Right lobe of liver (tissue), 6 donors: ENCODE measurements around the gene LLCFC1. TPM values are rescaled to one million over a fixed set of nuclear protein-coding genes. Genes with fewer than 3 reads are reported as not detected.

ENCODE experiments used
- ATAC-seq, 4 donors: fragments of 200-7000 bp; cut with Tn5 transposase; one replicate each; pipeline ENCODE4 v1.9.1; 2020; ENCODE audit warnings: mild to moderate bottlenecking in 4 of 4, moderate library complexity in 4 of 4
- DNase-seq, 3 donors: peaks; one replicate each; pipeline ENCODE4 v3.0.0-alpha.2; 2020
- H3K27ac ChIP-seq, 3 donors: fragments of 200-600 bp; one replicate each; pipeline ENCODE4 v1.8.0; 2022
- H3K27me3 ChIP-seq, 2 donors: fragments of 200-600 bp; one replicate each; pipeline ENCODE4 v1.8.0; 2022
- H3K36me3 ChIP-seq, 4 donors: fragments of 200-600 bp; sonication (generic) in 1 of 4; one replicate each; pipeline versions ENCODE4 v1.5.1 to v1.8.0; 2017 to 2022; ENCODE audit warnings: control low read depth in 1 of 4
- H3K4me1 ChIP-seq, 4 donors: fragments of 200-600 bp; sonication (generic) in 1 of 4; one replicate each; pipeline versions ENCODE4 v1.5.1 to v1.8.0; 2017 to 2022; ENCODE audit warnings: control low read depth in 1 of 4
- H3K4me3 ChIP-seq, 3 donors: fragments of 200-600 bp; one replicate each; pipeline ENCODE4 v1.8.0; 2022
- H3K9me3 ChIP-seq, 4 donors: fragments of 200-600 bp; sonication (generic) in 1 of 4; one replicate each; pipeline versions ENCODE4 v1.5.1 to v1.8.0; 2017 to 2022; ENCODE audit warnings: control low read depth in 1 of 4
- POLR2A ChIP-seq: fragments of 450-650 bp; IDR thresholded peaks from one replicate; pipeline ENCODE4 v1.6.1; 2017; ENCODE audit warnings: antibody characterized with exemption, mild to moderate bottlenecking
- WGBS: methylation state at CpG from one replicate; pipeline ENCODE4 v1.1.6; 2018; ENCODE audit warnings: low coverage, low lambda C conversion rate; ENCODE audit not compliant: insufficient coverage; ENCODE audit errors: missing lambda C conversion rate; 5-methylcytosine and 5-hydroxymethylcytosine counted together
- intact Hi-C, 2 donors: fragments of 100-400 bp; cut with DNase I; formaldehyde crosslinking; loops; one replicate each; pipeline versions ENCODE4 v1.11.2 to v1.14.1; 2022
- total RNA-seq, 6 experiments: library from RNA; depleted of rRNA in 2 of 6; stranded (reverse); fragments of >200 nt in 2 of 6; fragmentation: NEBNext Ultra II Directional in 3 of 6; extraction: Animal tissue kit (Norgen Biotek cat#: 25700) in 3 of 6; gene quantifications; one replicate each; pipeline versions ENCODE4 v1.1.0 to v1.2.4, GENCODE V29; 2016 to 2023
- TF ChIP-seq, protein P1 (sequence below), 4 donors: fragments of 200-600 bp in 3 of 4; fragments of 450-650 bp in 1 of 4; IDR thresholded peaks; one replicate each; pipeline versions ENCODE4 v1.5.1 to v1.8.0; 2016 to 2022; ENCODE audit warnings: antibody characterized with exemption in 4 of 4, mild to moderate bottlenecking in 2 of 4
- donor health status: DM: no; HTN: yes; CAD: no.
- donor health status: DM: no; HTN: no; CAD: no.
- donor health status: DM: no; HTN: no; CAD: no.
- donor health status: DM: no; HTN: yes; CAD: no.
- donor health status: DM: no; HTN: yes; CAD: no.

The LLCFC1 gene
- total RNA-seq, 6 experiments from 2014 or later = not detected

- DNase-seq (no peak), ATAC-seq (peak; percentile 47 to 77 (median 62))
- H3K27me3 ChIP-seq = no peaks in the 10 kb centered on the region
- intact Hi-C loops = no loop called here
- H3K4me3 ChIP-seq = no peak overlapping the region
- H3K27ac ChIP-seq = peak overlapping the region in 1 of 3 donors; percentile 33
- H3K36me3 ChIP-seq = no peaks in the 10 kb centered on the region
- no peaks in the 10 kb centered on the region for H3K9me3 ChIP-seq
- 35% methylated on average over 7 of the region's 7 CpGs for WGBS
- no peak for TF ChIP-seq POLR2A
- TF ChIP-seq, protein P1, sequence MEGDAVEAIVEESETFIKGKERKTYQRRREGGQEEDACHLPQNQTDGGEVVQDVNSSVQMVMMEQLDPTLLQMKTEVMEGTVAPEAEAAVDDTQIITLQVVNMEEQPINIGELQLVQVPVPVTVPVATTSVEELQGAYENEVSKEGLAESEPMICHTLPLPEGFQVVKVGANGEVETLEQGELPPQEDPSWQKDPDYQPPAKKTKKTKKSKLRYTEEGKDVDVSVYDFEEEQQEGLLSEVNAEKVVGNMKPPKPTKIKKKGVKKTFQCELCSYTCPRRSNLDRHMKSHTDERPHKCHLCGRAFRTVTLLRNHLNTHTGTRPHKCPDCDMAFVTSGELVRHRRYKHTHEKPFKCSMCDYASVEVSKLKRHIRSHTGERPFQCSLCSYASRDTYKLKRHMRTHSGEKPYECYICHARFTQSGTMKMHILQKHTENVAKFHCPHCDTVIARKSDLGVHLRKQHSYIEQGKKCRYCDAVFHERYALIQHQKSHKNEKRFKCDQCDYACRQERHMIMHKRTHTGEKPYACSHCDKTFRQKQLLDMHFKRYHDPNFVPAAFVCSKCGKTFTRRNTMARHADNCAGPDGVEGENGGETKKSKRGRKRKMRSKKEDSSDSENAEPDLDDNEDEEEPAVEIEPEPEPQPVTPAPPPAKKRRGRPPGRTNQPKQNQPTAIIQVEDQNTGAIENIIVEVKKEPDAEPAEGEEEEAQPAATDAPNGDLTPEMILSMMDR (IDR thresholded peaks at IDR 0.05) = no peak
- H3K4me1 ChIP-seq = no peaks in the 10 kb centered on the region
These were observed 12.1 kb upstream of the LLCFC1 start for GRCh38 chr7:142927085-142927745.

- intact Hi-C loops = no loop called here
- H3K9me3 ChIP-seq = no peaks in the 10 kb centered on the region
- H3K4me1 ChIP-seq = no peaks in the 10 kb centered on the region
- 64% methylated on average over 3 of the region's 8 CpGs for WGBS
- H3K4me3 ChIP-seq = no peak overlapping the region
- H3K27me3 ChIP-seq = no peaks in the 10 kb centered on the region
- no peak for TF ChIP-seq POLR2A
- TF ChIP-seq, protein P1 (IDR thresholded peaks at IDR 0.05) = no peak
- peak overlapping the region in 2 of 3 donors; percentile 10 to 33 for H3K27ac ChIP-seq
- no peaks in the 10 kb centered on the region for H3K36me3 ChIP-seq
- DNase-seq (no peak), ATAC-seq (no peak)
These were observed 11.3 kb upstream of the LLCFC1 start for GRCh38 chr7:142927949-142928348.

DNA sequence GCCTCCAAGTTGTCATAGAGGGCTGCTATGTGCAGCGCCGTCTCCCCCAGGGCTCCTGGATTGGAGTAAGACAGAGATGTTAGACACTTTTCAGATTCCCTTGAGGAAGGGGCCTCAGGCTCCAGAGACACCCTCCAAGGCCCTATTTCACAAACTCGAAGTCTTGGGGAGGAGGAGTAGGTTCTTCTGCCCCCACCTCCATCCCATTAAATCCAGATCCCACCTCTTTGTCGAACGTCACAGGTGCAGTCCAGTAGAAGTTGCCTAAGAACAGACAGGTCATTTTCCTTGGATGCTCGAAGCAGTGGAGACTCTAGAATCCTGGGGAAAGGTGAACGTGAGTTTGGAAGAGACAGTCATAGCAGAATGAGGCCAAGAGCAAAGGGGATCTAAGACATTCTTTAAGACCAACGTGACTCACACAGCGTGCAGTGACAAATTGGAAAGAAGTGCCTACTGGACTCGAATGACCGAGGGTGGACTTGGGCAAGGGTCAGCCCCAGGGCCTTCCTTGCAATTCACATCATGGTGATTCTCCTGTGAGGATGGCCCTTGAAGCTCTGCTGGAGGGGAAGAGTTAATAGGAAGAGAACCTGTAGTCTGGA lies 9.1 kb upstream of the LLCFC1 start:
- intact Hi-C loops = no loop called here
- DNase-seq (no peak), ATAC-seq (no peak)
- Histone ChIP-seq H3K36me3 (no peaks in the 10 kb centered on the region), H3K27ac (no peak overlapping the region), H3K4me1 (no peaks in the 10 kb centered on the region), H3K27me3 (no peaks in the 10 kb centered on the region), H3K9me3 (no peaks in the 10 kb centered on the region), H3K4me3 (no peak overlapping the region)
- TF ChIP-seq, protein P1 (IDR thresholded peaks at IDR 0.05) = no peak
- TF ChIP-seq POLR2A = no peak
- WGBS = 68% methylated on average over 9 of the region's 11 CpGs

DNA sequence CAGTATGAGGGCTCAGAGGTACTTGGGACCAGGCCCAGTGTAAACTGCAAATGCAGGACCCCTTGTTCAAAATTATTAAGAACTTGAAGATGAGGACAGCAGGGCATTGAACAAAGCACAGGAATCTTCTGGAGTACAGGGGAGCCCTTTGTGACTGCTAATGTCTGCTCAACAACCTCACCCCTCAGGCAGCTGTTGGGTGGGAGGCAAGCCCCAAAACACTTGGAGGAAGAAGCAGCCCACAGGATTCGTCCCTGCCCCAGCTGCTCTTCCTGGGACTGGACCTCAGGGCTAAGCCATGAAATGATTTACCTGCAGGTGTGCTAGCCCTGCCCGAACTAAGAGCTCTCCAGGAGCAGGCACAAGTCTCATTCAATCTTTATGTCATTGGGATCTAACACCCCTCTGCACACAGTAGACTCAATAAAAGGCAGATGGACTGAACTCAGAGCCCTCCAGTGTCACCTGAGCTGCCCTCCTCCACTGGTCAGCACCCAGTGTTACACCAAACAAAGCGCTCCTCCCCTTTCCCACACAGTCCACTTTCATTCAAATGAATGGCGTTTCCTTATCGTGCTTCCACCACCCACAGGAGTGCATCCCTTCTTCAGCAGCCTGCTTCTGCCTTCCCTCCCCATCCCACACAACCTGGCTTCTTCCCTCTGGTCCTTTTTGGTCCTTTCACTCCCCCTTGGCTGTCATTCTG lies 6.7 kb upstream of the LLCFC1 start:
- WGBS = 40% methylated on average over 4 of the region's 5 CpGs
- ATAC-seq = no peak

More for the DNA sequence above, 6.7 kb upstream of the LLCFC1 start:
- Histone ChIP-seq H3K9me3 (no peaks in the 10 kb centered on the region), H3K27me3 (no peaks in the 10 kb centered on the region), H3K4me3 (no peak overlapping the region), H3K27ac (no peak overlapping the region), H3K36me3 (no peaks in the 10 kb centered on the region), H3K4me1 (no peaks in the 10 kb centered on the region)
- intact Hi-C loops = no loop called here
- no peak for DNase-seq
- TF ChIP-seq POLR2A = no peak
- TF ChIP-seq, protein P1 (IDR thresholded peaks at IDR 0.05) = no peak
